ENCODE measurements around the gene HSFX2.
"Not testable (repeated sequence)": the region's sequence is repeated elsewhere in the genome, so short reads cannot be mapped to it uniquely, and the experiment has no call there.

The HSFX2 gene

DNA sequence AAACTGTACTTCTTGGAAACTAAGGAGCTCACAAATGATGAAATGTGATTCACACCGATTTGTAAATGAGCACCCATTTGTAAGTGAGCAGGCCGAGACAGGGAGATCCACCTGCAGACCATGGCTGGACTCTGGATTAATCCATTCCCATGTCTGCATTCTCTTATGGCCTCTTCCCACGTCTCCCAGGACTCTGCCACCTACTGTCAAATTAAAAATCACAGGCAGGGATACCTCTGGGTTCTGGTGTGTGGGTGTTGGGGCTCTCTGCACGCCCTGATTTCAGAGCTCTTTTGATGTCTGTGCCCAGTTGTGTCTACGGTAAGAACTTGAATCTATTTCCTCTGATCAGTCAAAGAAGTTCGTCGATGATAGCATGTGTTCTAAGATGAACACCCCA, 4.1 kb downstream of the HSFX2 start:
- DNase-seq (ENCODE audit: low read depth), result not testable (repeated sequence)

DNA sequence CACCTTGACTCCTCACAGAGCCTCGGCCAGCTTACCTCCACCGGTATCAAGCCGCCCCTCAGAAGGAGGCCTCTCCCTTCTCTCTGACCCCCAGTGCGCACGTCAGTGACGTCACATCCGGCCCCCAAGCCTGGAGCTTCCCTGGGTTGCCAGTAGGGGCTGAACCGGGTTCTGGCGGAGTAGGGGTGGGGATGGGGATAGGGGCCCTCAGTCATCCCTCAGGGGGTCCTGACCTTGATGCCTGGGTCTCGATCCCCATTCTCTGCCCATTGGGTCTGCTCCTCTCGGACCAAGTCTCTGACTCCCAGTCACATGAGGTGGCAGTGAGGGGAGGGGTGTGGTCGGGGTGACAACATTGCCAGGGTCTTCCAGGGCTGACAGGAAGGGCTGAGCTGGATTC, 7.8 kb downstream of the HSFX2 start, which contains the start of gene MAGEA9B:
MAGEA9B (minus strand) TSS at position 101 of the 400 bp plus-strand sequence. CDS start 4,280 bp downstream, outside the sequence.
- not testable (repeated sequence) for DNase-seq (ENCODE audit: low read depth)

DNA sequence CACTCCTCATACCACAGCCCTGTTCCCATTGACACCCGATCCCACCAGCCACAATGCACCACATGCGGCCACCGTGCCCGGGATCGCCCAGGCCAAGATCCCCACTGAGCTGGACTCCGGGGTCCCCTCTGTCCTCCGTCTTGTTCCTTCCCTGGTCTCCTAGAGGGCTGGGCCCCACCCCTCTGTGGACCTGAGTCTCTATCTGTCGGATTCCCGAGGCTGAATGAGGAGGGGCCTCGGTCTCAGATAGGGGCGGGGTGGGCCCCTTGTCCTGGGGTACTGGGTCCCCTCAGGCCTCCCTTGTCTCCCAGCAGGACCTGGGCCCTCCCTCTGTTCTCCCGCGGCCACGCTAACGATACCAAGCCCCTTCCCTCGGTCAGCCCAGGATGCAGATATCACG, 9.5 kb downstream of the HSFX2 start:
- DNase-seq (ENCODE audit: low read depth), result not testable (repeated sequence)

DNA sequence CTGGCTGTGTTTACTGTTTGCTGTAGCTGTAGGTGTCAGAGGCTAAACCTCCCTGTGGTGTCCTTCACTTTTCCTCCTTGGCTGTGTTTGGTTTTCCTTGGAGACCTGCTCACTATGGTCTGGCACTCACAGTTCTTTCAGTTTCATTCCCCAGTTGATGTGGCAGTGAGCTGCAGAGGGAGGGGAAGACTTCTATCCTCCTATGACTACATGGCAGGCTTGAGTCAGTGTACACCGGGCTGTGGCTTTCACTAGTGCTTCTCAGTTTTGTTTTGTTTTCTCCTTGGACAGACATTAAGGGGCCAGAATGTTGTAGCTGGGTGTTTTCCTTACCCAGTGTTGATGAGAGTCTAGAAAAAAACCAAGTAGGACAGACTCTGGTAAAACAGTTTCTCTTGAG, 21.7 kb downstream of the HSFX2 start:
- DNase-seq (ENCODE audit: low read depth), result not testable (repeated sequence)

DNA sequence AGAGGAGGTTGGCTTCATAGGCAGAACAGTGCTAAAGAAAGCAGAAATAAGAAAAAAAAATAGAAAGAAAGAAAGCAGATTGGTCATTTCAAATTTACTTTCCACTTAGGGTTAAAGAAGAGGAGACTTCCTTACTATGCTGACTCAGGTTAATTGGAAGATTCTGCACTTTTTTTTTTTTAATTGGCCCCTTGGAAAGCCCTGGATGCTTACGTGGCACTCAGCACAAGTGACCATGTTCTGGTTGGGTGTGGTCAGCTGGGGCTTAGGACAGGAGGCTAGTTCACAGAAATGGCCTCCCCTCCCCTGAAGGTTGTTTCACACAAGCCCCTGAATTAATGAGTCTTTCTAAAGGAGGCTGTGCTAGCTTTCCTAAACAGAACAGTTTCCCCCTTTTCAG, 22.4 kb downstream of the HSFX2 start:
- DNase-seq (ENCODE audit: low read depth), result no peak

DNA sequence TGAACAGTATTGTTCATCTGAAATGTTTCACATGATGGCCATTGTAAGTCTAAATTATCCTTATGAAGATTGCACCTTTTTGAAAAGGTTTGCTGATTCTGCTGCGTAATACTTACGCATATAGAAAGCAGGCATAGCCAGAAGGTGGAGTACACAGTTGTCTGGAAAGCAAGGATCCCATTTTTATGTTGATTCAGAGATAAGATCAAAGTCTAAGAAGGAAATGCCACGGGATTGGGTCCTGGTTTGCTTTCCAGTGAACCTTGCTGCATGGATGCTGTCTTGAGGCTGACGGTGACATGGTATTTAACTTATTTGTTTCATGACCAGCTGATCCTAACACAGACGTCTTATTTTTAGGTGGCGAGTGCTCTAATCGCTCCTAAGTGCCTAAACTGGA, 23.3 kb downstream of the HSFX2 start:
- DNase-seq (ENCODE audit: low read depth), result no peak

DNA sequence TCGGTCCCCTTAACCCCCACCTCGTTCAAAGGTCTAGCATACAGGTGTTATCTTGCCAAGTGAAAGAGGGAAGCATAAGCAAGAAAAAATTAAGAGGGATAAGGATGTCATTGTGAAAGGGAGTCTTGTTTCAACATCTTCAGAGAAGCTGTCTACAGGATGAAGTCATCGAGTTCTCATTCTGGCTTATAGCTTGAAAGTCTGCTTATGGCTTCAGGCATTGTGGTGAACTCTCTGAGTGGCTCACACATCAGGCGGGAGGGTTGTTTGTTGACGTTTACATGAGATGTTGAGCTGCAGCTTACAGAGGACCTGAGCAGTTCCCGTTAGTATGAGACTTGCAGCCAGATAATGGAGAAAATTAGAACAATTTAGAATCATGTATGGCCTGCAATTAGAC, 24.4 kb downstream of the HSFX2 start:
- no peak for DNase-seq (ENCODE audit: low read depth)

DNA sequence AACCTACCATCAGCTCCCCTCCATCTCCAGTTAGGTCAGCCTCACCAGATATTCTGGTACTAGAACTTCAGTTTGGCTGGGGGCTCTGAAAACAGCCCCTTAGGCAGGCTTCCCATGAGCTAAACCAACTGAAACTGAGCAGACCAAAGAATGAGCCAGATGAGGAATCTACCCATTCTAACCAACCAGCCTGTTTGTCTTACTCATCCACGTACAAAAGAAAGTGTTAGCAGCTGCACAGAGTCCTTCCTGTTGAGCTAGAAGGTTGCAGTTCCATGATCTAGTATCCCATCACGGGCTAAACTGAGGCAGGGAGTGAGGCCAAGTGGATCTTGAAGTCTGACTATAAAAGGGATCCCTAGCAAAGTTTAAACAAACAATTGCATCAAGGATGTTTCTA, 25.3 kb downstream of the HSFX2 start:
- DNase-seq (ENCODE audit: low read depth), result no peak

DNA sequence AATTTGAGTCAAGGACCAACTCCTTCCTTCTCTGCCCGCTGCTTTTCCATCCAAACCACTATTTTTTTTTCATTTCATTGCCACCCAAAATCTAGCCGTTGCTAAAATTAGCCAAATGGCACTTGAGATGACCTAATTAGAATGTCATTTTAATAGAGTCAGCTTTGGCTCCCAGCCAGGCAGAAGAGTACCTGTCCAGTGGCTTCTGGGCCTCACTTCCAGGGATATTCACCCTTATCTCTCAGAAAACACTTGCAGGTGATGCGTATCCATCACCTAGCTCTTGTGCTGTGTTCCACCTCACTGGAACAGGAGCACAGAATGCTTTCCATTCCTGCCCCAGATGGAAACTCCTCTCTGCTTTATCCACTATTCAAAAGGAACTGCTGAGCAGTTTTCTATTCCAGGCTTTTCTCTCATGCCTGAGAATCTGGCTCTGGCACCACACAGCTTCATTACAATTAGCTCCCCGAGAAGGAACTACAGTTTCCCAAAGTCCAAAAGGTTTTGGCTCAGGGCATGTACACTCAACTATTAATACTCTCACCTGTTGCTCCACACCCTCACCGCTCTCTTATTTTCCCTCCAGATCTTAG, 26.3 kb downstream of the HSFX2 start:
- DNase-seq (ENCODE audit: low read depth), result no peak

DNA sequence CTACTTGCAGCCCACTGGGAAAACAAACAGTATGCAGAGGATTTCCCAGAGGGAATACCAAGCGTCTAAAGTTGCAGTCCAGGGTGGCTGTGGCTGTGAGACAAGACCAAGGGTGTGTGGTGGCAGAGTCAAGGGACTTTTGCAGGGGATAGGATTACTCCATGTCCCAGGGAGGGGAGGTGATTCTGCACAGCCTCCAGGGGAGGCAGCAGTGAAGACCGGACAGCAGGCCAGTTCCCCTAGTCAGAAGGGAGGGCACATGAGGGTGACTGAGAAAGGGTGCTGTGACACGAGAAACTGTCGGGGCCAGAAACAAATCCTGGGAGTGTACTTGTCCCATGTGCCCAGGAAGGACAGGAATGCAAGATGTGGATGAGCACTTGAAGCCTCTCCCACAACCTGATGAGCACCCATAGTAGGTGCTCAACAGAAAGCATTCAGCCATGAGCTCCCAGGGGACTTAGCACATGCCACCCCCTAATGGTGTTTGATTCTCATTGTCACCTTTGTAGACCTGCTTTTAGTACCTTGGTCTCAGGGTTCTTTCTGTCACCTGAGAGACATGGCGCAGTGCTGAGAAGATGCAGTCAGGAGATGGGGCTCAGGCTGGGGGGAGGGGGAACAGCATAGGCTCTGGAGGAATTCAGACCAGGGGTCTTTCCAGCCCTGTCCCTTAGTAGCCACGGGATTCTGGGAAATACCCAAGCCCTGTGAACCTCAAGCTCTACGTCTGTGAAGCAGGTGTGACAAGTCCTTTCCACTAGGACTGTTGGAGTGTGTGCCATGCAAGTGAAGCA, 27.3 kb downstream of the HSFX2 start:
- DNase-seq (ENCODE audit: low read depth), result no peak

DNA sequence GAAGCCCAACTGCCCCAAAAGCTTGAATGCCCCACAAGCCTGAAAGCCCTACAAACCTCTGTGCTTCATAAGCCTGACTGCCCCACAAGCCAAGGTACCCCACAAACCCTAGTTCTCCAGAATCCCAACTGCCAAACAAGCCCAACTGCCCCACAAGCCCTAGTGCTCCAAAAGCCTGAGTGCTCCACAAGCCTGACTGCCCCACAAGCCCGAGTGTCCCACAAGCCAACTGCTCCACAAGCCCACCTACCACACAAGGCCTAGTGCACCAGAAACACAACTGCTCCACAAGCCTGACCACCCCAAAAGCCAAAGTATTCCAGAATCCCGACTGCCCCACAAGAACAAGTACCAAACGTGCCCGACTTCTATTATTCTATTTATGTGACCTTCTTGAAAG, 31.8 kb downstream of the HSFX2 start:
- no peak for DNase-seq (ENCODE audit: low read depth)

DNA sequence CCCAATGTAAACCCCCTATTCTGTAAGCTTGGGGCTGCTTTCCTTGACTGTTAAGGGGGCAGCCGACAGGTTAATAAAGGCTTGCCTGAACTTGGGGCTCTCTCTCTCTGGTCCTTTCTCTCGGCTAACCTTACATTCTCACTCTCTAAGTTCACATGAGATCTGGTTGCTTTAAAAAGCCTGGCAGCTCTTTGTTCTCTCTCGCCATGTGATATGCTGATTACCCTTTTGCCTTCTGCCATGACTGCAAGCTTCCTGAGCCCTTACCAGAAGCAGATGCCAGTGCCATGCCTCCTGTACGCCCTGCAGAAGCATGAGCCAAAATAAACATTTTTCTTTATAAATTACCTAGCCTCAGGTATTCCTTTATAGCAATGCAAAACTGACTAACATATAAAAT, 39.9 kb downstream of the HSFX2 start:
- DNase-seq (ENCODE audit: low read depth), result not testable (repeated sequence)

DNA sequence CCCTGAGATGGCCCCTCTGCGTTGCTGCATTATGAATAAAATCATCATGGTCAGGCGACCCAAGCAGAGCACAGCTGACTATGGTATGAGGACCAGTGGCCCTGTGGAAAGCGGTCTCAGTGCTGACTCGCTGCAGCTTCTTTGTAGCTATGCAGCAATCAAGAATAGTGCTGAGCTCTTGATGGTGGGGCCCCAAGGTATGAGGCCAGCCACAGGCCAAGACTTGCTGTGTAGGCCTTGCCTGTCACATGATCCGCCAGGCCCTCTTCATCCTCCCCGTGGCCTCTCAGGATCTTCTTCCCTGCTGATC, 43.2 kb downstream of the HSFX2 start:
- DNase-seq (ENCODE audit: low read depth), result not testable (repeated sequence)

DNA sequence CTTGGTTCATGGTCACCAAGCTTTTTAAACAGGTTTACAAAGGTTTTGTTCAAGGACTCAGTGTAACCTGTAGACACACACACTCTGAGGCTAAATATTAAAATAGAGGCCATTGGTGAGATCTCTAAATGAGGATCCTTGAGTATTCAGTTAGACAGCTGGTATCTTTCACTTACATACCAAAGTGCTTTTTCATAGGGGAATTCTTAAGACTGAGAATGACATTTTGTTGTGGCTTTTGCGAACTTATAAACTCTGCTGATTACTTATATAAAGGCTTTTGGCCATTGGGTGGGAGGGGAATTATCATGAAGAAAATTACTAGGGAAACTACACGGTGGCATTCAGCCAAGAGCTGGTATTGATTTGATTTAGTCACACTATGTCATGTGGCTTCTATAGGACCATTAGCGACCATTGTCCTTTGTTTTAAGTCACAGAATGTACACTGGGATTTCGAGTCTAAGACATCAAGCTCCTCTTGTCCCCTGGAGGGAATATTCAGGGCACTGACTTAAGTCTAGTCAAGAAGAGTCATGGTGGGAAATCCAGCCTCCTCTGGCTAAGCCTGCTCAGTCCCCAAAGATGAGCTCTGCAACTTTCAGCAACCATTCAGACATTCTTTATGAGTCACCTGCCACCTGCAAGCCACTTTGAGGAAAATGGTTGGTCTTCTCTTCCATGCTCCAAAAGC, 43.7 kb downstream of the HSFX2 start:
- not testable (repeated sequence) for DNase-seq (ENCODE audit: low read depth)

DNA sequence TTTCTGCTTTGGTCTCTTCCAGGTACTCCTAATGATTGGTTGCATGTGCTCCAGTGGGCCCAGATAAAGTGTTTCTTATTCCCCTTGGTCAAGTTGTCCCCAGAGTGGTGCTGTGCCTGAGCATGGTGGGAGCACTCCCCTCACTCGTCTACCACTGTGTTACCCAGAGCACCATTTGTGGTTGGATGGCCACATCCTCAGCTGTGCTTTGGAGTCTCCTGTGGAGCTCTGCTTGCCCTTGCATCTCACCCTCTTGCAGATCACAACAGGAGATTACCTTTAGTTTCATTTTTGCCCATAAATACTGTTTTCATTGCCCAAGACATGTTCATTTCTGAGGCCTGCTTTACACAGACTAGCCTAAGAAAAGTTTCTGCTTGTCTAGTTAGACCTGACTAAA, 44.7 kb downstream of the HSFX2 start:
- DNase-seq (ENCODE audit: low read depth), result not testable (repeated sequence)

DNA sequence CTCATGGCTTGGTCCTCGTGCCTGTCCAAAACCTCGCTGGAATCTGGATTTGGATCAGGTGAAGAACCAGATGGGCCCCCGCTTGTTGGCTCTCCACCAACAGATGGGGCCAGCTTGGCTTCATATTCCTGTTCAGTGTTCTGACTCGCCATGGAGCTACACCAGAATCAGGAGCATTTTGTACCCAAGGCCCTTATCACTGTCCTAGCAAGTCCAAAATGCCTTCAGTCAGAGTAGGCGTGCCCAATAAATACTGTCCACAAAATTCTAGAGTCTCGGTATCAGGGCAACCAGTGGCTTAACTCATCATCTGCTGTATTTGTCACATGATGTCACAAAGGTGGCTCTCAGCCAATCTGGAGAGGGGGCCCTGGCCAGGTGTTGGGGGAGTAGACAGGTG, 45.4 kb downstream of the HSFX2 start, which contains the start of gene HSFX3:
HSFX3 (minus strand) TSS at position 224 of the 400 bp plus-strand sequence; CDS start at position 152, 72 bp downstream.
- DNase-seq (ENCODE audit: low read depth), result not testable (repeated sequence)

DNA sequence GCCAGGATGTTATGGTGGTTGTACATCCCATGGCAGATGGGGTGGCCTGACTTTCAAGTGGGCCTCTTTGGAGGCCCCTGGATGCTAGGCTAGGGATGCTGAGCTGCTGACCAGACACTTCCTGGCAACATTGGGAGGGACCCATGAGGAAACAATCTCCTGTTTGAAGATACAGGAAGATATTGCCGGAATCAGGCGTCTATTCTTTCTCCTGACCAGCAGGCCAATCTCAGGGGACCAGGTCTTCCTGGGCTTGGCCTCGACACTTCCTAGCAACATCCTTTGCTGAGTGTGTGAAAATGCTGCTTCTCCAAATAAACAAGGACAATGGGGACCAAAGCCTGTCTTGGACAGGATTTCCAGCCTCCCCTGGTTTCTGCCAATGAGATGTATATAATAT, 47.3 kb downstream of the HSFX2 start:
- DNase-seq (ENCODE audit: low read depth), result not testable (repeated sequence)

DNA sequence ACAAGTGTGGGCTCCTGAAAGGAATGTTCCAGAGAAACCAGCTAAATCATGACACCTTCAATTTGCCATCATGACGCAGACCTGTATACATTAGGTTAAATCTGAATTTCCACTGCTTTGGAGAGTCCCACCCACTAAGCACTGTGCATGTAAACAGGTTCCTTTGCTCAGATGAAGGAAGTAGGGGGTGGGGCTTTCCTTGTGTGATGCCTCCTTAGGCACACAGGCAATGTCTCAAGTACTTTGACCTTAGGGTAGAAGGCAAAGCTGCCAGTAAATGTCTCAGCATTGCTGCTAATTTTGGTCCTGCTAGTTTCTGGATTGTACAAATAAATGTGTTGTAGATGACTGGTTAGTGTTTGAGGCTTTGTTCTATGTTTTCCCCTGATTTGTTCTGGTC, 48.2 kb downstream of the HSFX2 start:
- not testable (repeated sequence) for DNase-seq (ENCODE audit: low read depth)

DNA sequence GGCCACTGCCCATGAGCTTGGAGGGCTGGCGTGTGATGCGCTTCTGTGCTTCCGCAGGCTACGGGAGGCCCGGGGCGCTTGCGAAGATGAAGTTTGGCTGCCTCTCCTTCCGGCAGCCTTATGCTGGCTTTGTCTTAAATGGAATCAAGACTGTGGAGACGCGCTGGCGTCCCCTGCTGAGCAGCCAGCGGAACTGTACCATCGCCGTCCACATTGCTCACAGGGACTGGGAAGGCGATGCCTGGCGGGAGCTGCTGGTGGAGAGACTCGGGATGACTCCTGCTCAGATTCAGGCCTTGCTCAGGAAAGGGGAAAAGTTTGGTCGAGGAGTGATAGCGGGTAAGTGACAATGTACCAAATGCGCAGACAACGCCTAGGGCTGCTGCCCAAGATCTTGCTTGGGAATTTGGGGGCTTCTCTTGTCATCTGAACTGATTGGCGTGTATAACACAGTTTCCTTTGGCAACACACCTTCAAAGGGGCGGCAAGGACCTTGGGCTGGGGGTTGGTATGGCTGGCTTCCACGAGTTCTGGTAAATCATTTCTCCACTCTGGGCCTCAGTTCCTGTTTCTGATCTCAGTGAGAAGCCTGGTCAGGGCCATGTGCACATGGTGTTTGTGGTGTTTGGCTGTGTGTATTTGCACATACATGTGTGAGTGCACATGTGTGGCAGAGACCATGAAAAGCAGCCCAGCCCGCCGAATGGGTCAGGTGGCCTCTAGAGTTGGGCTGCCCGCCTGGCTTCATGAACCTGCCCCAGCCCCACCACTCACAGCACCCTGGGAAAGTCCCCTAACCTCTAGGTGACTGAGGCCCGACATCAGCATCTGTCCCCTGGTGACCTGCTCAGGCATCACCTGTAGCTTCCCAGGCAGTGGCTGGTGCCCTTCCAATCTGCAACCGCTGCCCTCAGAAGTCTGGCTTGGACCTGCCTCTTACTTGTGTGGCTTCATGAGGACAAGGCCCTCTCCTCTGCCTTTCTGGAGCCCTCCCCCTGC, 49.3 kb downstream of the HSFX2 start:
- not testable (repeated sequence) for DNase-seq (ENCODE audit: low read depth)

Data from stimulated activated CD8-positive, alpha-beta memory T cell treated with anti-CD3 and anti-CD28 coated beads, Interleukin-12 subunit alpha, Interleukin-12 subunit beta, amount 100 ng/mL, for 1 hour (primary cell).